ENCODE data around the gene GNG5.

The GNG5 gene

DNA sequence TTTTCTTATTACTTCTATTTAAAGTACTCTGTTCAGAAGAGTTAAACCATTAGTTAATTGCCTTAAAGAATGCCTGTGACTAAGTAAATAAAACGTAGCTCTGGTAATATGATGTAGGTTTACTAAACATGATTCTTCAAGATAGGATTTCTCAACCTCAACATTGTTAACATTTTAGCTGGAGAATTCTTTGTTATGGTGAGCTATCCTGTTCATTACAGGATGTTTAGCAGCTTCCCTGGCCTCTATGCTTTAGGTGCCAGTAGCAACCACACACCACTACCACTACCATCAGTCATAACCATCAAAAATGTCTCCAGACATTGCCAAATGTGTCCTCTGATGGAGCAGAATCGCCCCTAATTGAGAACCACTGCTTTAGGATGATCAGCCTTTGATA is 16.6 kb downstream of the GNG5 start:
- Histone ChIP-seq H3K4me1 (ENCODE audit: low read length) (no peaks in the 10 kb centered on the region), H3K27ac (ENCODE audit: low read length) (no peak overlapping the region), H2AFZ (ENCODE audit: low read depth, low read length) (no peak overlapping the region), H3K9me3 (ENCODE audit: insufficient read depth, low read length) (no peaks in the 10 kb centered on the region), H3K36me3 (replicated peaks; ENCODE audit: low read depth, low read length) (peaks cover 16% of the 10 kb centered on the region), H3K4me2 (ENCODE audit: low read length) (no peak overlapping the region), H3K4me3 (ENCODE audit: low read length) (no peak overlapping the region), H3K9ac (ENCODE audit: low read length) (no peak overlapping the region), H3K27me3 (ENCODE audit: low read depth, low read length) (no peaks in the 10 kb centered on the region), H4K20me1 (ENCODE audit: insufficient read depth, low read length) (no peaks in the 10 kb centered on the region), H3K79me2 (ENCODE audit: low read length) (peaks cover 21% of the 10 kb centered on the region)
- TF ChIP-seq, protein P1, sequence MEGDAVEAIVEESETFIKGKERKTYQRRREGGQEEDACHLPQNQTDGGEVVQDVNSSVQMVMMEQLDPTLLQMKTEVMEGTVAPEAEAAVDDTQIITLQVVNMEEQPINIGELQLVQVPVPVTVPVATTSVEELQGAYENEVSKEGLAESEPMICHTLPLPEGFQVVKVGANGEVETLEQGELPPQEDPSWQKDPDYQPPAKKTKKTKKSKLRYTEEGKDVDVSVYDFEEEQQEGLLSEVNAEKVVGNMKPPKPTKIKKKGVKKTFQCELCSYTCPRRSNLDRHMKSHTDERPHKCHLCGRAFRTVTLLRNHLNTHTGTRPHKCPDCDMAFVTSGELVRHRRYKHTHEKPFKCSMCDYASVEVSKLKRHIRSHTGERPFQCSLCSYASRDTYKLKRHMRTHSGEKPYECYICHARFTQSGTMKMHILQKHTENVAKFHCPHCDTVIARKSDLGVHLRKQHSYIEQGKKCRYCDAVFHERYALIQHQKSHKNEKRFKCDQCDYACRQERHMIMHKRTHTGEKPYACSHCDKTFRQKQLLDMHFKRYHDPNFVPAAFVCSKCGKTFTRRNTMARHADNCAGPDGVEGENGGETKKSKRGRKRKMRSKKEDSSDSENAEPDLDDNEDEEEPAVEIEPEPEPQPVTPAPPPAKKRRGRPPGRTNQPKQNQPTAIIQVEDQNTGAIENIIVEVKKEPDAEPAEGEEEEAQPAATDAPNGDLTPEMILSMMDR (IDR thresholded peaks at IDR 0.05; ENCODE audit: low read depth, low read length), result no peak
- no peak for TF ChIP-seq EZH2phosphoT487 (IDR thresholded peaks at IDR 0.05; ENCODE audit: low read depth)

DNA sequence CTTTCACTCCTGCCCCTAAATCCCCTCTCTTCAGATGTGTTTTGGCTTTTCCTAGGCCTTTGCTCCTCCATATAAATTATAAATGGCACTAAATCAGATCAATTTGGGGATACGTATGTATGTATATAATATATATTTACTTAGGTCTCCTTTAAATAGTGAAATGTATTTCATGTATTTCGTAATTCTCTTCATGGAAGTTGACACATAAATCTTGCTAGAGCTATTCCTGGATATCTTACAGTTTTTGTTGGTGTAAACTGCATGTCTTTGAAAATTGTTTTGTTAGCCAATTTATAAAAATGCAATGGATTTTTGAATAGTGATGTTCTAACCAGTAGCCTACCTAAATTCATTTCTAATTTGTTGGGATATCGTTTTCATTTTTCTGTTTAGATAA is 18.3 kb downstream of the GNG5 start:
- Histone ChIP-seq H3K9me3 (ENCODE audit: insufficient read depth, low read length) (no peaks in the 10 kb centered on the region), H3K27me3 (ENCODE audit: low read depth, low read length) (no peaks in the 10 kb centered on the region), H3K4me1 (ENCODE audit: low read length) (no peaks in the 10 kb centered on the region), H3K36me3 (replicated peaks; ENCODE audit: low read depth, low read length) (peaks cover 24% of the 10 kb centered on the region), H3K4me3 (ENCODE audit: low read length) (no peak overlapping the region), H3K9ac (ENCODE audit: low read length) (no peak overlapping the region), H3K79me2 (ENCODE audit: low read length) (peaks cover 26% of the 10 kb centered on the region), H3K27ac (ENCODE audit: low read length) (no peak overlapping the region), H4K20me1 (ENCODE audit: insufficient read depth, low read length) (no peaks in the 10 kb centered on the region), H3K4me2 (ENCODE audit: low read length) (no peak overlapping the region), H2AFZ (ENCODE audit: low read depth, low read length) (no peak overlapping the region)
- TF ChIP-seq EZH2phosphoT487 (IDR thresholded peaks at IDR 0.05; ENCODE audit: low read depth), result no peak
- TF ChIP-seq, protein P1 (IDR thresholded peaks at IDR 0.05; ENCODE audit: low read depth, low read length), result no peak

DNA sequence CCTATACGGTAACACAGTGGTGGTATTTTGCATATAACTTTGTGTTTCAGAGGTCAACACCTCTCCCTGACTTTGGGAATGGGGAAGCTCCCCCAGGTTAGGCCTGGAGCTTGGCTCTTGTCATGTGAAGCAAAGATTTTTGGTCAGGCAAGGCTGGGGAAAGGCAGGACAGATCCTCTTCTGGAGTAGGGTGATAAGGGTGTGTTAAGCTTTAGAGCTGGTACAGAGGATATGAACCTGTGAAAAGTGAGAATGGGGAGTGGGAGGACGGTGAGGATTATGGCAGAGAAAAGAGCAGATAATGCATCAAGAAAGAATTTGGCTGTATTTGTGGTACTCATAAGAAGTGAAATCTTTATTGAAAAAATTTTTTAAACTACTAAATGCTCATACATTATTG is 25.1 kb downstream of the GNG5 start:
- H4K20me1 ChIP-seq (ENCODE audit: insufficient read depth, low read length), result no peaks in the 10 kb centered on the region
- no peak overlapping the region for H3K4me2 ChIP-seq (ENCODE audit: low read length)
- no peak overlapping the region for H3K4me3 ChIP-seq (ENCODE audit: low read length)
- no peak overlapping the region for H2AFZ ChIP-seq (ENCODE audit: low read depth, low read length)
- H3K9me3 ChIP-seq (ENCODE audit: insufficient read depth, low read length), result no peaks in the 10 kb centered on the region
- TF ChIP-seq, protein P1 (IDR thresholded peaks at IDR 0.05; ENCODE audit: low read depth, low read length), result no peak
- H3K9ac ChIP-seq (ENCODE audit: low read length), result no peak overlapping the region
- H3K36me3 ChIP-seq (replicated peaks; ENCODE audit: low read depth, low read length), result peaks cover 17% of the 10 kb centered on the region
- H3K79me2 ChIP-seq (ENCODE audit: low read length), result peaks cover 43% of the 10 kb centered on the region
- H3K27me3 ChIP-seq (ENCODE audit: low read depth, low read length), result no peaks in the 10 kb centered on the region
- H3K27ac ChIP-seq (ENCODE audit: low read length), result no peak overlapping the region
- H3K4me1 ChIP-seq (ENCODE audit: low read length), result peaks cover 11% of the 10 kb centered on the region

DNA sequence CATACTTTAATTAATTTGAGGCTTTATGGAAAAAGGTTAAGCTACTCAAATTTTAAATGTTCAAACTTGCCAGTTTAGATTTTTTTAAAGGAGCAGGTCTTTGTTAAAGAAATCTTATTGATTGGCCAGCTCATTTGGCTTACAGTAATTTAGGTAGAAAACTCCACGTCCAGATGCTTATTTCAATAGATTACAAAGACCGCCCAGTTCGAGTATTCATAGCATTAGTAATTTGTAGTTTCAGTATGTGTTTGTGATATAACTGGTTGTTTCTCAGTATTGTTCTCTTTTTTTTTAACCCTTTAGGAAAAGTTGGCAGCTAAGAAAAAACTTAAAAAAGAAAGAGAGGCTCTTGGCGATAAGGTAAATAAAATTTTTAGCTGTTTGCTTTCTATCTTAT is 25.7 kb downstream of the GNG5 start:
- H3K9ac ChIP-seq (ENCODE audit: low read length), result no peak overlapping the region

More for the DNA sequence above, 25.7 kb downstream of the GNG5 start:
- no peak for TF ChIP-seq EZH2phosphoT487 (IDR thresholded peaks at IDR 0.05; ENCODE audit: low read depth)
- TF ChIP-seq, protein P1 (IDR thresholded peaks at IDR 0.05; ENCODE audit: low read depth, low read length), result no peak
- no peaks in the 10 kb centered on the region for H3K27me3 ChIP-seq (ENCODE audit: low read depth, low read length)
- H3K4me2 ChIP-seq (ENCODE audit: low read length), result peak overlapping the region; percentile 86
- H3K9me3 ChIP-seq (ENCODE audit: insufficient read depth, low read length), result no peaks in the 10 kb centered on the region
- peak overlapping the region; percentile 92 for H3K4me3 ChIP-seq (ENCODE audit: low read length)
- H3K27ac ChIP-seq (ENCODE audit: low read length), result no peak overlapping the region
- H3K4me1 ChIP-seq (ENCODE audit: low read length), result peaks cover 11% of the 10 kb centered on the region
- H2AFZ ChIP-seq (ENCODE audit: low read depth, low read length), result no peak overlapping the region
- H4K20me1 ChIP-seq (ENCODE audit: insufficient read depth, low read length), result no peaks in the 10 kb centered on the region
- peaks cover 39% of the 10 kb centered on the region for H3K79me2 ChIP-seq (ENCODE audit: low read length)
- peaks cover 14% of the 10 kb centered on the region for H3K36me3 ChIP-seq (replicated peaks; ENCODE audit: low read depth, low read length)
